Peyer's patch (tissue), 4 donors: Measurements from ENCODE around the gene ATP6AP2.
"Not testable (repeated sequence)": the region's sequence is repeated elsewhere in the genome, so short reads cannot be mapped to it uniquely, and the experiment has no call there.

Source experiments
- POLR2A ChIP-seq, 2 donors: fragments of 450-650 bp; IDR thresholded peaks; one replicate each; pipeline ENCODE4 v1.5.1; 2017; ENCODE audit warnings: antibody characterized with exemption in 2 of 2, mild to moderate bottlenecking in 2 of 2, moderate library complexity in 2 of 2
- TF ChIP-seq, protein P1 (sequence below), 6 experiments: fragments of 450-650 bp in 4 of 6; fragments of 200-600 bp in 2 of 6; sonication (generic) in 1 of 6; IDR thresholded peaks; one replicate each; pipeline ENCODE4 v1.5.1; 2017 to 2019; ENCODE audit warnings: antibody characterized with exemption in 6 of 6, mild to moderate bottlenecking in 3 of 6, moderate library complexity in 1 of 6

DNA sequence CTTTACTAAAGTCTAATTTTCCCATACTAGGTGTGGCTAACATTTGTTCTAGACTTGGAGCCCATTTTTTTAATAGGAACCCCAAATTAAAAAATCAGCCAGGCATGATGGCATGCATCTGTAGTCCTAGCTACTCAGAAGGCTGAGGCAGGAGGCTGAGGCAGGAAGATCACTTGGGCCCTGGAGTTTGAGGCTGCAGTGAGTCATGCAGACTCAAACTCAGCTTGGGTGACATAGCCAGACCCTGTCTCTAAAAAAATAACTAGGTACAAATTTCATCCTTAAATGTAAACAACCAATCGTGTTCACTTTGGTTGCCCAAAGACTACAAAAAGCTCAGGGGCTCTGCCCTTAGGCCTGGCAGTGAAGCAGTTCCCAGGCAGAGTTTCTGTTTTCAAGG lies 6.9 kb downstream of the ATP6AP2 start:
- TF ChIP-seq, protein P1, sequence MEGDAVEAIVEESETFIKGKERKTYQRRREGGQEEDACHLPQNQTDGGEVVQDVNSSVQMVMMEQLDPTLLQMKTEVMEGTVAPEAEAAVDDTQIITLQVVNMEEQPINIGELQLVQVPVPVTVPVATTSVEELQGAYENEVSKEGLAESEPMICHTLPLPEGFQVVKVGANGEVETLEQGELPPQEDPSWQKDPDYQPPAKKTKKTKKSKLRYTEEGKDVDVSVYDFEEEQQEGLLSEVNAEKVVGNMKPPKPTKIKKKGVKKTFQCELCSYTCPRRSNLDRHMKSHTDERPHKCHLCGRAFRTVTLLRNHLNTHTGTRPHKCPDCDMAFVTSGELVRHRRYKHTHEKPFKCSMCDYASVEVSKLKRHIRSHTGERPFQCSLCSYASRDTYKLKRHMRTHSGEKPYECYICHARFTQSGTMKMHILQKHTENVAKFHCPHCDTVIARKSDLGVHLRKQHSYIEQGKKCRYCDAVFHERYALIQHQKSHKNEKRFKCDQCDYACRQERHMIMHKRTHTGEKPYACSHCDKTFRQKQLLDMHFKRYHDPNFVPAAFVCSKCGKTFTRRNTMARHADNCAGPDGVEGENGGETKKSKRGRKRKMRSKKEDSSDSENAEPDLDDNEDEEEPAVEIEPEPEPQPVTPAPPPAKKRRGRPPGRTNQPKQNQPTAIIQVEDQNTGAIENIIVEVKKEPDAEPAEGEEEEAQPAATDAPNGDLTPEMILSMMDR (IDR thresholded peaks at IDR 0.05): not testable (repeated sequence)
- TF ChIP-seq POLR2A (IDR thresholded peaks at IDR 0.05): not testable (repeated sequence)
